Naive thymus-derived CD8-positive, alpha-beta T cell (primary cell): ENCODE results near the gene AGPAT1. TPM values are rescaled to one million over a fixed set of nuclear protein-coding genes. Genes with fewer than 3 reads are reported as not detected.

Experiments
- ATAC-seq, 2 donors: fragments of 150-1000 bp; cut with Tn5 transposase in 1 of 2; sonication (Bioruptor Pico), chemical (Tn5 transposase) in 1 of 2; 1 replicate in 1 of 2; 2 replicates in 1 of 2; pipeline ENCODE4 v1.10.0; 2021; ENCODE audit warnings: mild to moderate bottlenecking in 2 of 2, moderate library complexity in 2 of 2
- POLR2A ChIA-PET: fragments of 350-600 bp; sonication (Branson Sonifier 250); formaldehyde crosslinking; loops from one replicate; lab custom pipeline; 2021; ENCODE audit warnings: antibody characterized with exemption; lab: Charles Lee
- DNase-seq, 10 donors: peaks; one replicate each; pipeline versions ENCODE4 v3.0.0 to v3.0.0-alpha.2; 2020 to 2022
- H3K27ac Mint-ChIP-seq, 10 donors: one replicate each; pipeline ENCODE4 v1.8.0; 2020 to 2022; ENCODE audit warnings: mild to moderate bottlenecking in 10 of 10, mixed read lengths in 10 of 10, moderate library complexity in 4 of 10, inconsistent platforms in 1 of 10
- H3K27me3 Mint-ChIP-seq, 5 donors: one replicate each; pipeline ENCODE4 v1.8.0; 2021 to 2022; ENCODE audit warnings: mixed read lengths in 5 of 5
- H3K36me3 Mint-ChIP-seq, 3 donors: one replicate each; pipeline ENCODE4 v1.8.0; 2020 to 2022; ENCODE audit warnings: mixed read lengths in 3 of 3, mild to moderate bottlenecking in 2 of 3, inconsistent platforms in 1 of 3
- H3K4me1 Mint-ChIP-seq, 4 donors: one replicate each; pipeline ENCODE4 v1.8.0; 2021 to 2022; ENCODE audit warnings: mixed read lengths in 4 of 4
- H3K4me3 Mint-ChIP-seq, 10 donors: one replicate each; pipeline ENCODE4 v1.8.0; 2020 to 2022; ENCODE audit warnings: mild to moderate bottlenecking in 10 of 10, mixed read lengths in 10 of 10, moderate library complexity in 6 of 10, inconsistent platforms in 1 of 10
- H3K9me3 Mint-ChIP-seq, 9 donors: one replicate each; pipeline ENCODE4 v1.8.0; 2020 to 2022; ENCODE audit warnings: mixed read lengths in 9 of 9, mild to moderate bottlenecking in 3 of 9, inconsistent platforms in 1 of 9, moderate library complexity in 1 of 9
- polyA plus RNA-seq, 3 donors: library from polyadenylated mRNA; unstranded; fragments of 300-500 nt; fragmentation: Illumina TruSeq; gene quantifications; one replicate each; pipeline ENCODE4 v1.2.3, GENCODE V29; 2021
- total RNA-seq, 8 experiments: library from RNA in 2 of 8; stranded (reverse) in 2 of 8; gene quantifications; one replicate each; pipeline ENCODE4 v1.2.3 and lab custom pipeline; 2021 to 2026

AGPAT1 gene
- total and polyA plus RNA-seq, 5 experiments from 2014 or later = 16.3 to 28.6 (median 19.5) TPM

- POLR2A ChIA-PET = interaction anchor here (2.0 kb wide), 1 partner anchor 10 kb away, joined by 4 read pairs; the partner anchor contains the start of gene FKBPL
- no peak for ATAC-seq
- DNase-seq = no peak
- Mint-ChIP-seq H3K4me1 (peaks cover 0 to 2% (median 0%) of the 10 kb centered on the region in 4 donors), H3K27me3 (peaks cover 0 to 8% (median 5%) of the 10 kb centered on the region in 5 donors), H3K4me3 (no peak overlapping the region), H3K36me3 (no peaks in the 10 kb centered on the region), H3K27ac (no peak overlapping the region), H3K9me3 (no peaks in the 10 kb centered on the region)
Observed at GRCh38 chr6:32139590-32139989, 36.3 kb downstream of the AGPAT1 start.

DNA sequence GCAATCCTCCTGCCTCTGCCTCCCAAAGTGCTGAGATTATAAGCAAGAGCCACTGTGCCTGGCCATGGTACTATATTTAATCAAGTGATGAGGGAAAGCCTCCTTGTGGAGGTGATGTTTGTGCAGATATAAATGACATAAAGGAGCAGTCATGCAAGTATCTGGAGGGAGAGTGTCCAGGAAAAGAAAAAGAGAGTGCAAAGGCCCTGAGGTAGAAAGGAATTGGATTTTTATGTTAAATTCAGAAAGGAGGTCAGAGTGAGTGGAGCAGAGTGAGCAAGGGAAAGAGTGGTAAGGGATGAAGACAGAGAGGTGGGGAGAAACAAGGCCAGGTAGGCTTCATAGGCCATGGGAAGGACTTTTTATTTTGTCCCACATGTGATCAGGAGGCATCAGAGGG, 38.4 kb downstream of the AGPAT1 start:
- Mint-ChIP-seq H3K4me1 (peaks cover 0 to 2% (median 0%) of the 10 kb centered on the region in 4 donors), H3K27ac (peak overlapping the region in 3 of 10 donors; percentile 1 to 19 (median 6)), H3K9me3 (no peaks in the 10 kb centered on the region), H3K27me3 (peaks cover 0 to 10% (median 6%) of the 10 kb centered on the region in 5 donors), H3K4me3 (no peak overlapping the region), H3K36me3 (no peaks in the 10 kb centered on the region)
- ATAC-seq (no peak), DNase-seq (no peak)
- POLR2A ChIA-PET = no interaction called here

- Mint-ChIP-seq H3K4me3 (no peak overlapping the region), H3K27me3 (peaks cover 0 to 3% (median 0%) of the 10 kb centered on the region in 5 donors), H3K4me1 (peaks cover 5 to 16% (median 15%) of the 10 kb centered on the region in 4 donors), H3K27ac (no peak overlapping the region), H3K9me3 (no peaks in the 10 kb centered on the region), H3K36me3 (no peaks in the 10 kb centered on the region)
- DNase-seq (no peak), ATAC-seq (no peak)
- POLR2A ChIA-PET = no interaction called here
Observed at GRCh38 chr6:32133786-32134185, 42.1 kb downstream of the AGPAT1 start.

- DNase-seq = peak in 1 of 10 donors; percentile 15
- H3K36me3 Mint-ChIP-seq = peaks cover 0 to 3% (median 0%) of the 10 kb centered on the region in 3 donors
- peak overlapping the region in 4 of 10 donors; percentile 6 to 54 (median 27) for H3K4me3 Mint-ChIP-seq
- H3K9me3 Mint-ChIP-seq = no peaks in the 10 kb centered on the region
- H3K4me1 Mint-ChIP-seq = peaks cover 12 to 32% (median 31%) of the 10 kb centered on the region in 4 donors
- ATAC-seq = no peak
- H3K27ac Mint-ChIP-seq = peak overlapping the region in 2 of 10 donors; percentile 11 to 22
- POLR2A ChIA-PET = interaction anchor here (0.9 to 6.7 kb wide), 2 partner anchors 23 to 61 kb away, joined by 3 to 116 read pairs; partner anchors contain the start of genes GPSM3 and PBX2
- H3K27me3 Mint-ChIP-seq = peaks cover 0 to 3% (median 0%) of the 10 kb centered on the region in 5 donors
Observed at GRCh38 chr6:32132110-32132509, 43.8 kb downstream of the AGPAT1 start.

- DNase-seq (peak in 1 of 10 donors; percentile 27), ATAC-seq (no peak)
- POLR2A ChIA-PET = interaction anchor here (0.9 to 6.7 kb wide), 5 partner anchors 21 to 159 kb away, joined by 3 to 116 read pairs (median 21); partner anchors contain the start of genes AGPAT1, DXO, GPSM3 and PBX2
- Mint-ChIP-seq H3K27me3 (peaks cover 0 to 3% (median 0%) of the 10 kb centered on the region in 5 donors), H3K36me3 (peaks cover 0 to 6% (median 0%) of the 10 kb centered on the region in 3 donors), H3K27ac (peak overlapping the region in 3 of 10 donors; percentile 25 to 68 (median 50)), H3K4me1 (peaks cover 17 to 38% (median 37%) of the 10 kb centered on the region in 4 donors), H3K9me3 (no peaks in the 10 kb centered on the region), H3K4me3 (peak overlapping the region; percentile 9 to 72 (median 50))
Observed at GRCh38 chr6:32131439-32131948, 44.4 kb downstream of the AGPAT1 start.

- Mint-ChIP-seq H3K9me3 (no peaks in the 10 kb centered on the region), H3K4me3 (peak overlapping the region; percentile 90 to 98 (median 95)), H3K27ac (peak overlapping the region; percentile 90 to 99 (median 95)), H3K4me1 (peaks cover 23 to 49% (median 49%) of the 10 kb centered on the region in 4 donors), H3K27me3 (peaks cover 0 to 3% (median 0%) of the 10 kb centered on the region in 5 donors), H3K36me3 (peaks cover 5 to 17% (median 5%) of the 10 kb centered on the region in 3 donors)
- DNase-seq (peak in 1 of 10 donors; percentile 59), ATAC-seq (no peak)
- POLR2A ChIA-PET = interaction anchor here (0.6 to 6.7 kb wide), 13 partner anchors 11 to 843 kb away, joined by 3 to 116 read pairs (median 4); partner anchors contain the start of genes AGPAT1, GPSM3, PBX2 and PRRT1
Observed at GRCh38 chr6:32129297-32130088, 46.4 kb downstream of the AGPAT1 start.

DNA sequence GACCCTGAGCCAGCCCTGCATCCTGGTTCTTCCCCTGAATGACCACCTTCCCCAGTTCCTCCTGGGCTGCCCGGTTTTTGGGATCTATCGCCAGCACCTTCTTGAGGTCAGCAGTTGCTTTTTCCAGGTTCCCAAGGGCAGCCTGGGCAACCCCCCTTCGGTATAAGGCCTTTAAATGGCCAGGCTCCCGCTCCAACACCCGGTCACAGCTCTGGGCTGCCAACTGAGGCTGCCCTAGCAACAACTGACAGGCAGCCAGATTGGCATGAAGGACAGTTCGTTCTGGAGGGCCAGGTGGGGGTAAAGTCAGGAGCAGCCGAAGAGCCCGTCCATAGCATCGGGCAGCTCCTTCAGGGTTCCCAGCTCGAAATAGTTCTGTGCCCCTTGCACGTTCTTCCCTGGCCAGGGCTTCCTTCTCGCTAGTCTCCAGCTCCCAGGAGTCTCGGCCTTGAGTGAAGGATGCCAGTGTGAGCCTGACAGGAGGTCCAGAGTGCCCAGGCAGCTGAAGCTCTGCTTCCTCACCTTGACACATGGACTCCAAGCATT, 47.1 kb downstream of the AGPAT1 start:
- peak in 1 of 10 donors; percentile 37 for DNase-seq
- Mint-ChIP-seq H3K36me3 (peaks cover 5 to 24% (median 10%) of the 10 kb centered on the region in 3 donors), H3K27me3 (peaks cover 0 to under 1% (median 0%) of the 10 kb centered on the region in 5 donors), H3K27ac (peak overlapping the region; percentile 90 to 99 (median 97)), H3K9me3 (no peaks in the 10 kb centered on the region), H3K4me1 (peaks cover 26 to 55% (median 54%) of the 10 kb centered on the region in 4 donors), H3K4me3 (peak overlapping the region in 9 of 10 donors; percentile 96 to 100 (median 98))
- no peak for ATAC-seq
- POLR2A ChIA-PET = interaction anchor here (0.6 to 6.7 kb wide), 14 partner anchors 10 to 880 kb away, joined by 3 to 116 read pairs (median 6); partner anchors contain the start of genes AGPAT1, CSNK2B, DDX39B and GPANK1

- DNase-seq (peak; percentile 86 to 99 (median 97)), ATAC-seq (peak; percentile 95 to 96)
- Mint-ChIP-seq H3K4me1 (peaks cover 26 to 62% (median 57%) of the 10 kb centered on the region in 4 donors), H3K9me3 (no peaks in the 10 kb centered on the region), H3K36me3 (peaks cover 5 to 33% (median 10%) of the 10 kb centered on the region in 3 donors), H3K27me3 (no peaks in the 10 kb centered on the region), H3K27ac (peak within 1 kb of the TSS; percentile 90 to 99 (median 97)), H3K4me3 (peak within 1 kb of the TSS; percentile 96 to 100 (median 98))
- POLR2A ChIA-PET = interaction anchor here (0.6 to 6.7 kb wide), 20 partner anchors 9 to 881 kb away, joined by 3 to 116 read pairs (median 4); partner anchors contain the start of genes AGPAT1, CSNK2B, DDX39B and GPANK1
Observed at GRCh38 chr6:32127717-32128592, 47.9 kb downstream of the AGPAT1 start, which contains the start of gene ATF6B. Gene ATF6B, minus strand, starts transcription at chr6:32128246. Its CDS starts 39 bp downstream, at chr6:32128207.

DNA sequence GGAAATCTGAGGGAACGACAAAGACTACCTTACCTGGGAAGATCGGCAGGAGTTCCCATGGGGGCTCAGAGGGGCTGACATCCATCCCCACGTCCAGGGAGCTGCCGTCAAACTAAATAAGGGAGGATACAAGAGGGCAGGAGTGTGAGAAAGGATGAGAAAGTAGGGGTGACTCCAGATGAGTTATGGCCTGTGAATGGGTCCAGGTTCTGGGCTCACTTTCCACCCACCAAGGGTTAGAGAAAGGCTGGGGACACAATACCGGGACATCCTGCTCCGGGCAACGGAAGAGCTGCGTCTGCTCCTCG, 48.5 kb downstream of the AGPAT1 start:
- Mint-ChIP-seq H3K27me3 (no peaks in the 10 kb centered on the region), H3K4me3 (peak overlapping the region; percentile 96 to 100 (median 98)), H3K4me1 (peaks cover 26 to 62% (median 57%) of the 10 kb centered on the region in 4 donors), H3K36me3 (peaks cover 5 to 38% (median 10%) of the 10 kb centered on the region in 3 donors), H3K9me3 (no peaks in the 10 kb centered on the region), H3K27ac (peak overlapping the region; percentile 90 to 99 (median 97))
- ATAC-seq = no peak
- DNase-seq = no peak
- POLR2A ChIA-PET = interaction anchor here (1.0 to 6.7 kb wide), 9 partner anchors 9 to 845 kb away, joined by 3 to 116 read pairs (median 6); partner anchors contain the start of genes AGPAT1, CSNK2B, GPANK1 and GPSM3

DNA sequence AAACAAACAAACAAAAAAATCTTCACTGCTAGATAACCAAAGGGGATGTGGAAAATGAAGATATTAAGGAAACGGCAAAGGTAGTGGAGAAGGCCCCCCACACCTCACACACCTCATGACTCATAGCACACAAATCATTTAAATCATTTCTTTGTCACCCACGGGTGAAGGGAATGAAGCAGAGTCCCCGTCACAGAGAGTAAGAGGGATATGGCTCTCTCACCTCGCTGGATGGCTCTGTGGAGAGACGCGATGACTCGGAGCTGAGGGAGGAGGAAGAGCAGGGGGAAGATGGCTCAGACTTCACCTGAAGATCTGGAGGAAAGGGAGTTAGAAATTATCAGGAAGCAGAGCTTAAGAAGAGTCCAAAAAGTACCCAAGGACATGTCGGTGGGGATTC, 49.0 kb downstream of the AGPAT1 start:
- DNase-seq (peak in 1 of 10 donors; percentile 10), ATAC-seq (no peak)
- H3K27ac Mint-ChIP-seq = peak overlapping the region; percentile 74 to 99 (median 97)
- H3K4me3 Mint-ChIP-seq = peak overlapping the region; percentile 96 to 100 (median 98)
- H3K9me3 Mint-ChIP-seq = no peaks in the 10 kb centered on the region
- H3K4me1 Mint-ChIP-seq = peaks cover 26 to 62% (median 57%) of the 10 kb centered on the region in 4 donors
- peaks cover 8 to 43% (median 10%) of the 10 kb centered on the region in 3 donors for H3K36me3 Mint-ChIP-seq
- POLR2A ChIA-PET = interaction anchor here (1.0 to 6.7 kb wide), 5 partner anchors 25 to 462 kb away, joined by 3 to 116 read pairs (median 7); partner anchors contain the start of genes AGPAT1, CSNK2B, GPANK1 and GPSM3
- no peaks in the 10 kb centered on the region for H3K27me3 Mint-ChIP-seq

- Mint-ChIP-seq H3K4me1 (peaks cover 30 to 57% (median 50%) of the 10 kb centered on the region in 4 donors), H3K27ac (peak overlapping the region in 1 of 10 donors; percentile 61), H3K4me3 (no peak overlapping the region), H3K27me3 (no peaks in the 10 kb centered on the region), H3K36me3 (peaks cover 8 to 75% (median 12%) of the 10 kb centered on the region in 3 donors), H3K9me3 (no peaks in the 10 kb centered on the region)
- DNase-seq = peak in 1 of 10 donors; percentile 4
- no peak for ATAC-seq
- POLR2A ChIA-PET = interaction anchor here (0.5 to 1.3 kb wide), 2 partner anchors 61 to 69 kb away, joined by 3 to 4 read pairs; partner anchors contain the start of gene GPSM3
Observed at GRCh38 chr6:32123681-32124080, 52.2 kb downstream of the AGPAT1 start.
